SU-DHL-6 (cell line): ENCODE results near the gene SUN1.
A peak's percentile ranks its signal among the peaks of the same experiment; 100 is the strongest.
"Not testable (repeated sequence)": the region's sequence is repeated elsewhere in the genome, so short reads cannot be mapped to it uniquely, and the experiment has no call there.

ENCODE experiments used
- EZH2phosphoT487 ChIP-seq: fragments of 200-600 bp; sonication (generic), shearing (Covaris generic); conservative IDR thresholded peaks from 2 replicates; pipeline ENCODE4 v1.6.1; 2018; ENCODE audit warnings: mild to moderate bottlenecking, antibody characterized with exemption, low read length, moderate library complexity, mixed read lengths
- TF ChIP-seq, protein P1 (sequence below): fragments of 200-600 bp; sonication (generic); IDR thresholded peaks from one replicate; pipeline ENCODE4 v1.5.1; 2017; ENCODE audit warnings: antibody characterized with exemption, mild to moderate bottlenecking, low read length, moderate library complexity; ENCODE audit not compliant: insufficient read depth, poor library complexity, severe bottlenecking

DNA sequence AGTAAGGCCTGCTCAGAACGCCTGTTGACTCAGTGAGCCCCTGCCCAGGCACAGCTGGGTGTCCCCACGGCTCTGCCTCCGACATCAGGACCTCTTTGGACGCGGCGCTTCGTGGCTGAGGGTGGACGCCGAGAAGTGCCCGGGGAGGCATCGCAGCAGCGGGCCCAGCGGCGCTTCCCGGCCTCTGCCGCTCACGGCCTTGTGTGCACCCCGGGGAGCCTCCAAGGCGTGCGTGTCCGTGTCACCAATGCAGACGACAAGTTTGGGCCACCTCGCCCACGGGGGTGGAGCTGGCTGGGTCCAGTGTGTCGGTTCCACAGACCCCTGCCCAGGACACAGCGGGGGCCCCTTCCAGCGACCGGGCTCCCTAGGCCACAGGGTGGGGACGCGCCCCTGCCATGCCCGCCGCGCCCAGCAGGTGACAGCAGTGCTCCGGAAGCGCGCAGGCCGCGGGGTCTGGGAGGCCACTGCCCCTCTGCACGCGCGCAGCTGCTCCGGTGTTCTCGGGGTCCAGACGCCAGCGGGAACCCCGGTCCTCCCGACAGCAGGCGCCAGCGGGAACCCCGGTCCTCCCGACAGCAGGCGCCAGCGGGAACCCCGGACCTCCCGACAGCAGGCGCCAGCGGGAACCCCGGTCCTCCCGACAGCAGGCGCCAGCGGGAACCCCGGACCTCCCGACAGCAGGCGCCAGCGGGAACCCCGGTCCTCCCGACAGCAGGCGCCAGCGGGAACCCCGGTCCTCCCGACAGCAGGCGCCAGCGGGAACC lies 76.5 kb downstream of the SUN1 start:
- TF ChIP-seq, protein P1, sequence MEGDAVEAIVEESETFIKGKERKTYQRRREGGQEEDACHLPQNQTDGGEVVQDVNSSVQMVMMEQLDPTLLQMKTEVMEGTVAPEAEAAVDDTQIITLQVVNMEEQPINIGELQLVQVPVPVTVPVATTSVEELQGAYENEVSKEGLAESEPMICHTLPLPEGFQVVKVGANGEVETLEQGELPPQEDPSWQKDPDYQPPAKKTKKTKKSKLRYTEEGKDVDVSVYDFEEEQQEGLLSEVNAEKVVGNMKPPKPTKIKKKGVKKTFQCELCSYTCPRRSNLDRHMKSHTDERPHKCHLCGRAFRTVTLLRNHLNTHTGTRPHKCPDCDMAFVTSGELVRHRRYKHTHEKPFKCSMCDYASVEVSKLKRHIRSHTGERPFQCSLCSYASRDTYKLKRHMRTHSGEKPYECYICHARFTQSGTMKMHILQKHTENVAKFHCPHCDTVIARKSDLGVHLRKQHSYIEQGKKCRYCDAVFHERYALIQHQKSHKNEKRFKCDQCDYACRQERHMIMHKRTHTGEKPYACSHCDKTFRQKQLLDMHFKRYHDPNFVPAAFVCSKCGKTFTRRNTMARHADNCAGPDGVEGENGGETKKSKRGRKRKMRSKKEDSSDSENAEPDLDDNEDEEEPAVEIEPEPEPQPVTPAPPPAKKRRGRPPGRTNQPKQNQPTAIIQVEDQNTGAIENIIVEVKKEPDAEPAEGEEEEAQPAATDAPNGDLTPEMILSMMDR = peak; percentile 66
- TF ChIP-seq EZH2phosphoT487 = not testable (repeated sequence)
